HUES64 (cell line): ENCODE data around the gene FRS3. TPM values are rescaled to one million over a fixed set of nuclear protein-coding genes. Genes with fewer than 3 reads are reported as not detected.

ENCODE experiments used
- H3K27ac ChIP-seq: 2 replicates; pipeline ENCODE4 v1.7.0; 2013; ENCODE audit warnings: low read depth, low read length, inconsistent platforms
- H3K27me3 ChIP-seq: 2 replicates; pipeline ENCODE4 v1.6.1; 2013; ENCODE audit warnings: mild to moderate bottlenecking, low read length; ENCODE audit not compliant: insufficient read depth
- H3K36me3 ChIP-seq: 2 replicates; pipeline ENCODE4 v1.6.1; 2013; ENCODE audit warnings: mild to moderate bottlenecking, low read length; ENCODE audit not compliant: insufficient read depth
- H3K4me1 ChIP-seq: 2 replicates; pipeline ENCODE4 v1.6.1; 2013; ENCODE audit warnings: mild to moderate bottlenecking, low read length, moderate library complexity; ENCODE audit not compliant: insufficient read depth
- H3K4me3 ChIP-seq: 2 replicates; pipeline ENCODE4 v1.5.1; 2013; ENCODE audit warnings: mild to moderate bottlenecking, low read length, moderate library complexity
- H3K9ac ChIP-seq: 2 replicates; pipeline ENCODE4 v1.6.1; 2013; ENCODE audit warnings: mild to moderate bottlenecking, low read depth, low read length
- H3K9me3 ChIP-seq: 2 replicates; pipeline ENCODE4 v1.6.1; 2013; ENCODE audit warnings: low read depth, low read length; ENCODE audit not compliant: insufficient read depth
- WGBS: fragments of 150-250, 120-280 bp; methylation state at CpG from one replicate; pipeline ENCODE4 v1.1.7; 2013; ENCODE audit warnings: missing lambda C conversion rate; 5-methylcytosine and 5-hydroxymethylcytosine counted together
- polyA plus RNA-seq, 2 experiments: library from polyadenylated mRNA; stranded (reverse); fragments of 50-300 nt; gene quantifications; one replicate each; pipeline ENCODE4 v1.2.3, GENCODE V29; 2013

Gene FRS3, protein sequence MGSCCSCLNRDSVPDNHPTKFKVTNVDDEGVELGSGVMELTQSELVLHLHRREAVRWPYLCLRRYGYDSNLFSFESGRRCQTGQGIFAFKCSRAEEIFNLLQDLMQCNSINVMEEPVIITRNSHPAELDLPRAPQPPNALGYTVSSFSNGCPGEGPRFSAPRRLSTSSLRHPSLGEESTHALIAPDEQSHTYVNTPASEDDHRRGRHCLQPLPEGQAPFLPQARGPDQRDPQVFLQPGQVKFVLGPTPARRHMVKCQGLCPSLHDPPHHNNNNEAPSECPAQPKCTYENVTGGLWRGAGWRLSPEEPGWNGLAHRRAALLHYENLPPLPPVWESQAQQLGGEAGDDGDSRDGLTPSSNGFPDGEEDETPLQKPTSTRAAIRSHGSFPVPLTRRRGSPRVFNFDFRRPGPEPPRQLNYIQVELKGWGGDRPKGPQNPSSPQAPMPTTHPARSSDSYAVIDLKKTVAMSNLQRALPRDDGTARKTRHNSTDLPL
- polyA plus RNA-seq (2013, experiment 1 of 2): 2.2 TPM
- polyA plus RNA-seq (2013, experiment 2 of 2): 3.0 TPM

DNA sequence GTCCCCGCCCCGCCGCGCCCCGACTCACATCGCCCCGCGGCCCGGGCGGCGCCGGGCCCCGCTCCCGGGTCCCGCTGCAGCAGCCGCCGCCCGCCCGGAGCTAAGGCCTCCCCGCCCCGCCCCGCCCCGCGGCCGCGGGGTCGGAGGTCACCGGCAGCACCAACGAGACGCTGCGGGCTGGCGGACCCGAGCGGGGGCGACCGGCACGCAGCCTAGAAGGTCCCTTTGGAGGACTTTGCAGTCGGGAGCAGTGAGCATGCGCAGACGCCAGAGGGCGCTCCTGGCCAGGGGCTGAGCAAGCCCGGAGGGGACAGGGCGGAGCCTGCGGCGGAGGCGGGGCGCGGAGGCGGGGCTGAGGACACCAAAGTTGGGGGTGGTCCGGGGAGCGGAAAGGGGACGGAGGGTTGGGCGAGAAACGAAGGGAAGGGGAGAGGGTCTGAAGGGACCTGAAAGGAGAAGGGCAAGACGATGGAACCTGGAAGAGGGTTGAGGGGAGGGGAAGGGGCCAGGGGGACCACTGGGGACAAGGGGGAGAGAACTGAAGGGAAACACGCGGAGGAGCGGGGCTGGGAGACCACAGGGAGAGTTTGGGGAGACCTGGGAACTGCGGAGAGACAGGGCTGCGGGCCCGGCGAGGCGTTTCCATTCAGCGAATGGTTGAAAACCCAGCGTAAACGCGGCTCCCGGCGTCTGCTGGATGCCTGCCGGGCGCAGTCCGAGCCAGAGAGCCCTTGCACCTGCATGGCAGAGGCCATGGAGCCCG, at the start of gene FRS3:
FRS3 (minus strand) TSS at position 113 of the 763 bp plus-strand sequence. CDS start 2,913 bp downstream, outside the sequence.
- Histone ChIP-seq H3K27me3 (peaks cover 41% of the 10 kb centered on the region), H3K36me3 (peaks cover 10% of the 10 kb centered on the region; the same call in 1 of the 2 replicates), H3K9ac (peak within 1 kb of the TSS; percentile 69), H3K4me3 (peak within 1 kb of the TSS; percentile 87), H3K4me1 (0 out of 2 replicates have a peak, but pooled peaks cover 3% of the 10 kb centered on the region), H3K27ac (no peak within 1 kb of the TSS), H3K9me3 (no peaks in the 10 kb centered on the region)
- under 1% methylated on average over 73 of the region's 73 CpGs for WGBS

DNA sequence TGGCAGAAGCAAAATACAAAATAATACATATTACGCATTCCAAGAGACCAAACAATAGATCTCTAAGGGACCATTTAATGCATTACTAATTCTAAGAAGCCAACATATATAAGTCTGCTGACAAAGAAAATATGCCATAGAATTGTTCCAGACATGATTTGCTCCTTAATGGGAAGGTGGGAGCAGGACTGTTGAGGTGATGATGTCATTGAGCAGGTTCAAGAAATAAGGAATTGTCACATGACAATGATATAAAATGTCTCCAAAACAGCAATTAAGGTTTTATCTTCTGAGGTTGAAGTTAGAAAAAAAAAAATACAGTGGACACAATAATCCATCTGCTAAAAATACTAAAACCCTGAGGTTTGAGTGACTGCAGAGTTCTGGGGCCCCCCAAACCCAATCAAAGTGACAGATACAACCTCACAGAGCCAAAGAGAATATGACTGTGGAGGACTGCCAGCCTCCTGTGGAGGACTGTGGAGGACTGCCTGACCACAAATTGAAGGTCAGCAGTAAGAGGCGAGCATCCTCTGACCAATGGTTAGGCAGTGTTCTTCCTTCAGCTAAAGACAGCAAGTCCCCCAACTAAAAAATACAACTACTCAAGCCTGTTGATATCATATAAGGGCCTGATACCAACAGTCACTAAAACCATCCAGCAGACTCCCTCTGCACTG, 46.8 kb upstream of the FRS3 start:
- Histone ChIP-seq H3K4me1 (no peaks in the 10 kb centered on the region), H3K9me3 (no peaks in the 10 kb centered on the region), H3K27me3 (no peaks in the 10 kb centered on the region), H3K36me3 (no peaks in the 10 kb centered on the region), H3K4me3 (no peak overlapping the region), H3K9ac (no peak overlapping the region), H3K27ac (no peak overlapping the region)
- 92% methylated on average over 2 of the region's 2 CpGs for WGBS

DNA sequence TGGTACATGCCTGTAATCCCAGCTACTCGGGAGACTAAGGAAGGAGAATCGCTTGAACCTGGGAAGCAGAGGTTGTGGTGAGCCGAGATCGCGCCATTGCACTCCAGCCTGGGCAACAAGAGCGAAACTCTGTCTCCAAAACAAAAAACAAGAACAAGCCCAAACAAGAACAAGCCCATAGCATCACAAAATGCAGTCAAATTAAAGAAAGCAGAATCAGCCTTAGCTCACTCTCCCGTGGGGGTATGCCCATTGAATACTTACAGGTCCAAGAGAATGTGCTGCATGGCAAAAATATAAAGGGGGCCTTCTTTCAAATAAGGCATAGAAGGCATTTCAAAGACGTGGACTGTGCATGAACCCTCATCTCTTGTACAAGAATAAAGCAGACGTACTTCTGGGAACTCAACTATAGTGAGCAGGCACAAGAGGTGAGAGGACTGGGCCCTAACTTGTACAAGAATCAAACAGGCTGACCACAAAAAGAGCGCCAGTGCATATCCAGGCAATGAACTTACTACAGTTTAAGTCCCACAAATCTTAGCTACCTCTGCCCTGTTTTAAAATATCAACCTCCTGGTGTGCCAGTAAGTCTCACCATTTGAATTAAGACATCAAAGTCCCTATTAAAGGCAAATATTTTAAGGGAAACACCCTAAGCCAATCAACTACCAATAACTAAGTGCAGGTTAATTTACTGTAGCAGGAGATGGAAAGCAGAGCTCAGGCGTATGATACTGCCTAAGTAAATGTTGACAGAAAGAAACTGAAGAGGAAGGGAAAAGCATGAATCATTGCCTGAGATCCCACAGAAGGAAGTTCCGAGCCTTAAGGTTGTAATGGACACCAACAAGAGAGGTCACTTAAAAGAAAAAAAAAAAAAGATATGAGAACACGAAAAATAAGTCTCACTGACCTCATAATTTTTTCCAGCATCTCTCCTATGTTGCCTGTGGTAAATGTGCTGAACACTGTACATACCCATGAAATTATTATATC, 45.2 kb upstream of the FRS3 start:
- Histone ChIP-seq H3K4me3 (no peak overlapping the region), H3K27me3 (no peaks in the 10 kb centered on the region), H3K27ac (no peak overlapping the region), H3K9ac (no peak overlapping the region), H3K4me1 (no peaks in the 10 kb centered on the region), H3K9me3 (no peaks in the 10 kb centered on the region), H3K36me3 (no peaks in the 10 kb centered on the region)
- WGBS: 90% methylated on average over 12 of the region's 13 CpGs

DNA sequence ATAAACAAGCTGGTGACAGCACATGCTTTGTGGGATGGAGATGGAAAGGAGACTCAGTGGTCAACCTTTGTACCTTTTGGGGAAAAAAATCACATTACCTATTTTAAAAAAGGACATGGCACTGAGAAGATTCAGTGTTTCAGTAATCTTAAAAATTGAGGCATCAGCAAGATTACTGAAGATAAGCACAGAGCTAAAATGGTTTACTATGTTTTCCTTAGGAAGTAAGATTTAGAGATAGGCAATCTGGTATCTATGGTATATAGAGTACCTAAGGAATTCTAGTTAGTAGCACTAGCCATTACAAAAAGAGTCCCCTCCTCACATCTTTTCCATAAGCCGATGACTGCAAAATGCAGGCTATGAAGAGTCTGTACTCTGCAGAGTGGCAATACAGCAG, 43.5 kb upstream of the FRS3 start:
- H3K9me3 ChIP-seq: no peaks in the 10 kb centered on the region
- 98% methylated on average over 1 of the region's 1 CpG for WGBS

DNA sequence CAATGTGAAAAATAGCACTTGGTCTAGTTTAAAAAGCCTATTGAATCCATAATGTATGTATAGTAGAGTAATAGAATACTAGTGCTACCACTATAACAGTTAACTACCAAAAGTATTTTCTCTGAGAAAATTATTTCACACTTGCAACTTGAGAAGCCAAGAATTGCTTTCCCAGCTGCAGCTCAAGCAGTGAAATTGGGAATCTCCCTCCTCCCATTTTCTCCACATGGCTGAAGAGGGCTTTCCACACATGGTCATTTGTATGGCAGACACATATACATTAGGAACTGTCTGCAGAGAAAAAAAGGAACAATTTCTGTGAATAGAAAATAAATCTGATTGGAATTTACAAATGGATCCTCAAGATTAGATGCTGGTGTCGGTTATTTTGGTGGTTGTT, 42.3 kb upstream of the FRS3 start:
- no peak overlapping the region for H3K4me3 ChIP-seq
- 97% methylated on average over 1 of the region's 1 CpG for whole genome bisulfite sequencing
- H3K9ac ChIP-seq: no peak overlapping the region
- no peaks in the 10 kb centered on the region for H3K27me3 ChIP-seq
- no peaks in the 10 kb centered on the region for H3K36me3 ChIP-seq
- no peaks in the 10 kb centered on the region for H3K9me3 ChIP-seq
- no peak overlapping the region for H3K27ac ChIP-seq
- peaks cover 4% of the 10 kb centered on the region; the same call in 1 of the 2 replicates for H3K4me1 ChIP-seq

More for the DNA sequence above, 43.5 kb upstream of the FRS3 start:
- H3K27ac ChIP-seq: no peak overlapping the region
- no peaks in the 10 kb centered on the region for H3K36me3 ChIP-seq
- H3K27me3 ChIP-seq: no peaks in the 10 kb centered on the region
- H3K4me1 ChIP-seq: peaks cover 4% of the 10 kb centered on the region; the same call in 1 of the 2 replicates
- H3K4me3 ChIP-seq: no peak overlapping the region
- no peak overlapping the region for H3K9ac ChIP-seq

DNA sequence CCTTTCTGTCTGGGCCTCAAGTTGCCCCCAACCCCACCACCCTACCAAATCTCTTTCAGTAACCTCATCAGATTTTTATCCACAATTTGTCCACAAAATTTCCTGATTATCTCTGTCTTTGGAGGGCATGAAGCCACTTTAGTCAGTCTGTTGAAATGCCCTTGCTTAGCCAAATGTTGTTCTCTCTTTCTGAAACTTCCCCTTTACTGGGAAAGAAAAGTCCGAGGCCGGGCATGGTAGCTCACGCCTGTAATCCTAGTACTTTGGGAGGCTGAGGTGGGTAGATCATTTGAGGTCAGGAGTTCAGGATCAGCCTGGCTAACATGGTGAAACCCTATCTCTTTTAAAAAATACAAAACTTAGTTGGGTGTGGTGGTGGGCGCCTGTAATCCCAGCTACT, 41.6 kb upstream of the FRS3 start:
- no peak overlapping the region for H3K4me3 ChIP-seq
- no peak overlapping the region for H3K27ac ChIP-seq
- H3K36me3 ChIP-seq: no peaks in the 10 kb centered on the region
- no peaks in the 10 kb centered on the region for H3K27me3 ChIP-seq
- WGBS: 85% methylated on average over 4 of the region's 4 CpGs
- no peaks in the 10 kb centered on the region for H3K9me3 ChIP-seq
- no peak overlapping the region for H3K9ac ChIP-seq
- peaks cover 4% of the 10 kb centered on the region; the same call in 1 of the 2 replicates for H3K4me1 ChIP-seq

DNA sequence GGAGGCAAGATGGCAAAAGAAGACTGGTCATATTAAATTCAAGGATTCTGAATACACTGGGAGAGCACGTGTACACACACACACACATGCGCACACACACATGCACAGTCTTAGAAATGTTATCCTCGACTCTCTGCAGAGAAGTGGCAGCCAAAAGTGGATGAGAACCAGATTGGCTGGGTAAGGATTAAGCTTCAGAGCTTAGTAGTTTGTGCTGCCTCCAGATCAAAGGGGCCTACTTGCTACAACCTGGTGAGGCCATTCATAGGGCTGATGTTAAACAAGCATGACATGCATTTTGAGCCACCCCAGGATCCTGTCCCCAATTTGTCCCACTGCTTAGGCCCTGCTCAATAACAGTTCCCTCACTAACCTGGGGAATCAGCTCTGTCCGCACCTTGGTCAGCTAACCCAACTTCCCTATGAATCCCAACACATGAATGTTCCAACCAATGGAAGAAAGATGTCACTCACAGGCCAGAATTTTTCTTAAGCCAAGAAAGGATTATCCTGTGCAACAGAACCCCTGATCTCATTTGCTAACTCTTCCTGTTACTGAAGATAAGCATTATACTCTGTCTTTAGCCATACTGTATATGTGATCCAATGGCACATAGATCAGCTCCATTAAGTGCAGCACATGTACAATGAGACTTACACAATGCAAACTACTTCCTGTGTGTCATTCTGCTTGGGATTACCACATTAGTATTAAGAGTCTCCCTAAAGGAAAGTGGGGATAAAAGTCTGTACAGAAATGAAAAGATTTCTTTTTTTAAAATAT, 38.8 kb upstream of the FRS3 start:
- H3K36me3 ChIP-seq: no peaks in the 10 kb centered on the region
- WGBS: 95% methylated on average over 4 of the region's 4 CpGs
- no peaks in the 10 kb centered on the region for H3K9me3 ChIP-seq
- no peaks in the 10 kb centered on the region for H3K27me3 ChIP-seq
- H3K4me3 ChIP-seq: no peak overlapping the region
- no peak overlapping the region for H3K27ac ChIP-seq
- peaks cover 4% of the 10 kb centered on the region; the same call in 1 of the 2 replicates for H3K4me1 ChIP-seq
- no peak overlapping the region for H3K9ac ChIP-seq

DNA sequence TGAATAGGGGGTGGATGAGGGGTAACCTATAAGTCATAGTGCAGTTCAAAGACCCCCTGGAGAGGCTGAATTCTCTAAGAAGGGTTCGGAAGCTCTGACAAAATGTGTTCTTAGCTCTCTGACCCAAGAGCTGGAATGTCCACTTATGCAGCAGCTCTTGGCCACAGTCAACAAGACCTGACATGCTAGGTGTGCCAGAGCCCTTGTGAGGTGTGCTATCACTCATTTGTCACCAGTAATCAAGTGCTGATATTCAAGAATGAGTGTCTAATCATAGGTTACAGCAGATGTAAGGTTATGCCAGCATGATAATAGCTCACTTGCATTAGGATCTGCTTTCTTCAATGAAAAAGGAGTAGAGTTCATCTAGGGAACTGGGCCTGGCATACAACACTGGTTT, 35.9 kb upstream of the FRS3 start:
- no peak overlapping the region for H3K9ac ChIP-seq
- no peaks in the 10 kb centered on the region for H3K9me3 ChIP-seq
- H3K4me3 ChIP-seq: no peak overlapping the region
- H3K36me3 ChIP-seq: no peaks in the 10 kb centered on the region
- peaks cover 4% of the 10 kb centered on the region; the same call in 1 of the 2 replicates for H3K4me1 ChIP-seq
- no peak overlapping the region for H3K27ac ChIP-seq
- H3K27me3 ChIP-seq: no peaks in the 10 kb centered on the region
- 81% methylated on average over 1 of the region's 1 CpG for WGBS

DNA sequence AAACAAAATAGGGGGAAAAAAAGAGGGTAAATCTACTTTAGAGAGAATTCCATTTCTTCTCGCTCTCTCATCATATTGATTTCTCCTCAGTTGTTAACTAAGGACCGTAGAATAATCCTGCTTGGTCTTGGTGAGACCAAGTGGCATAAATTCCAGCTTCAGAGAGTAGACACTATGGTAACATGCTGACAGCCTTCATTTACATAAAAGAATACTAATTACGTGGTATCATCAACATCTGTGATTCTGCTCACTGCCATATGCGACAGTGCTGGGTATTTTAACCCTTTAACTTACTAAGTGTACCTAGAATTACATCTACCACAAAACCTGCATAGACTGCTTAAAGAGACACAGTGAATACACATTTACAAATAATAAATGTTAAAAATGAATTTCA, 34.9 kb upstream of the FRS3 start:
- Histone ChIP-seq H3K27ac (no peak overlapping the region), H3K27me3 (no peaks in the 10 kb centered on the region), H3K4me1 (peaks cover 4% of the 10 kb centered on the region; the same call in 1 of the 2 replicates), H3K9me3 (no peaks in the 10 kb centered on the region), H3K9ac (no peak overlapping the region), H3K4me3 (no peak overlapping the region), H3K36me3 (no peaks in the 10 kb centered on the region)
- 89% methylated on average over 4 of the region's 4 CpGs for WGBS
